H54 (cell line): Measurements from ENCODE around the gene APBB2.
"Not testable (repeated sequence)": the region's sequence is repeated elsewhere in the genome, so short reads cannot be mapped to it uniquely, and the experiment has no call there.

Experiments used
- DNase-seq: peaks from one replicate; pipeline ENCODE4 v3.0.0; 2011; ENCODE audit warnings: low spot score, mixed read lengths; ENCODE audit not compliant: insufficient read length
- FAIRE-seq: peaks from 3 replicates; lab custom pipeline; 2011; peaks lifted over from hg19 to GRCh38; lab: Jason Lieb, UNC
- POLR2A ChIP-seq: IDR thresholded peaks from 2 replicates; pipeline ENCODE4 v1.6.1; 2011; ENCODE audit warnings: low read depth, mild to moderate bottlenecking, low read length

Gene APBB2

DNA sequence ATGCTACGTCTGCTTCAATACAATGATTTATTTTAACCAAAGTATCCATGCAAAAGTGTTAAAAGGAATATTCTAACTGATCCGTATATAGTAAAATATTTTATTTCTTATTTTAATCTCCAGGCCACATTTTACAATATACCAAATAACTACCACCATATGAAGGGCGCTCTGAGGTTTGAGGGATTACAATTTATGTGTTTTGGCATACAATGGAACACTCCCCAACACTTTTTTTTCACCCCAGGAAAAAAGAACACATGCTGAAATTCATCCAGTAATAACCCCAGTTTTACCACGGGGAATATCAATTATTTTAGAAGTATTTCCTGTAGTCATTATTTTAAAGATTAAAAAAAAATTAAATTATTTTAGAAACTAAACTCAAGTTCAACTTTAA is 65.4 kb downstream of the APBB2 start:
- DNase-seq (no peak), FAIRE-seq (no peak)
- no peak for TF ChIP-seq POLR2A

DNA sequence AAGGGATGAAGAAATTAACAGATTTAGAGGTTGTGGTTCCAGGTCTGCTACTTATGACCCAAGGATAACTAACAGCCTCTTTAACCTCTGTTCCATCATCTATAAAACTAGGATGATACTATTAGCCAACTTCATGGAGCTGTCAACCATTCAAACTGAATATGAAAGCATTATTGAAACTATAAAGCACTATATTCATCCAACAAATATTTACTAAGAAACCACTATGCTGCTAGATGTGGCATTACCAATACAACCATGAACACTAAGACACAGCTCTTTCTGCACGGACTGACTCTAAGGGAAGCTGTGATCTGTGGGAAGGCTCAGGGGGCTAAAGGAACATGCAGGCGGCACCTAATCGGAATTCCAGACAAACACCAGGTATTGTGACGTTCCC is 66.0 kb downstream of the APBB2 start:
- no peak for TF ChIP-seq POLR2A
- DNase-seq (no peak), FAIRE-seq (no peak)

- not testable (repeated sequence) for FAIRE-seq, DNase-seq
Measured at GRCh38 chr4:41147570-41147969, 66.8 kb downstream of the APBB2 start.

GRCh38 chr4:41146716-41147506 is 67.4 kb downstream of the APBB2 start:
- no peak for TF ChIP-seq POLR2A
- DNase-seq (no peak), FAIRE-seq (no peak)

DNA sequence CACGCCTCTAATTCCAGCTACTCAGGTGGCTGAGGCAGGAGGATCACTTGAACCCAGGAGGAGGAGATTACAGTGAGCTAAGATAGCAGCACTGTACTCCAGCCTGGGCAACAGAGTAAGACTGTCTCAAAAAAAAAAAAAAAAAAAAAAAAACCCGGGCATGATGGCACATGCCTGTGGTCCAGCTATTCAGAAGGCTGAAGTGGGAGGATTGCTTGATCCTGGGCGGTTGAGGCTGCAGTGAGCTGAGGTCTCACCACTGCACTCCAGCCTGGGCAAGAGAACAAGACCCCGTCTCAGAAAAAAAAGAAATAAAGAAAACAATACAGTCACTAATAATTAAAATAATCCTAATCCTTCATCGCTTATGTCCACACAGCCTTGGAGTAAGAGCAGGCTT is 68.1 kb downstream of the APBB2 start:
- FAIRE-seq: no peak
- no peak for DNase-seq
- TF ChIP-seq POLR2A: no peak

DNA sequence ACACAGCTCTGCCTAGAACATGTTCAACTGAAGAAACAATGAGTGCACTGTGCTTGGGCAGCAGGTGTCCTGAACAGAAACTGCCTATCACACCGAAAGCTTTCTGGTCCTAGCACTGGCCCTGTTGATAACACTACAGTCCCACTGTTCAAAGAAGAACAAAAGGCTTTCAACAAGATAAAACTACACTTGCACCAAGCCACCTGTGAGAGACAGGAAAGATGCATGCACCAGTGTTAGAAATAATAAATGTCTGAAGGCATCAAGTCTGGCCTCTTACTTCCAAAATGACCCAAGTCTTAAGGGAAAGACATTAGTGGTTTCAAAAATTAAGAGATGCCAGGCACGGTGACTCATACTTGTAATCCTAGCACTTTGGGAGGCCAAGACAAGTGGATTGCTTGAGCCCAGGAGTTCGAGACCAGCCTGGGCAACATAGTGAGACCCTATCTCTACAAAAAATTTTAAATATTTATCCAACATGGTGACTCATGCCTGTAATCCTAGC is 68.7 kb downstream of the APBB2 start:
- FAIRE-seq (no peak), DNase-seq (no peak)
- TF ChIP-seq POLR2A: no peak

DNA sequence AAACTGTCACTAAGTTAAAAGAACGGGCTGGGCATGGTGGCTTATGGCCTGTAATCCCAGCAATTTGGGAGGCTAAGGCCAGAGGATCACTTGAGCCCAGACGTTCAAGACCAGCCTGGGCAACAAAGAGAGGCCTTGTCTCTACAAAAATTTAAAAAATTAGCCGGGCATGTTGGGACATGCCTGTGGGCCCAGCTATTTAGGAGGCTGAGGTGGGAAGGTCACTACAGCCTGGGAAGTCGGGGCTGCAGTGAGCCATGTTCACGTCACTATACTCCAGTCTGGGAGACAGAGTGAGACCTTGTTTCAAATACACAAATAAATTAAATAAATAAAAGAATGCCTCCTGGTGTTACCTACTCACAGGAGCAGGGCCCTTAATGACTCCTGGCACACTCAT is 69.5 kb downstream of the APBB2 start:
- TF ChIP-seq POLR2A: no peak
- DNase-seq (no peak), FAIRE-seq (no peak)

- no peak for DNase-seq
- no peak for FAIRE-seq
- no peak for TF ChIP-seq POLR2A
Measured at GRCh38 chr4:41144040-41144379, 70.3 kb downstream of the APBB2 start.

GRCh38 chr4:41143311-41144039 is 70.9 kb downstream of the APBB2 start:
- peak; percentile 24 for DNase-seq
- FAIRE-seq: no peak
- TF ChIP-seq POLR2A: no peak

DNA sequence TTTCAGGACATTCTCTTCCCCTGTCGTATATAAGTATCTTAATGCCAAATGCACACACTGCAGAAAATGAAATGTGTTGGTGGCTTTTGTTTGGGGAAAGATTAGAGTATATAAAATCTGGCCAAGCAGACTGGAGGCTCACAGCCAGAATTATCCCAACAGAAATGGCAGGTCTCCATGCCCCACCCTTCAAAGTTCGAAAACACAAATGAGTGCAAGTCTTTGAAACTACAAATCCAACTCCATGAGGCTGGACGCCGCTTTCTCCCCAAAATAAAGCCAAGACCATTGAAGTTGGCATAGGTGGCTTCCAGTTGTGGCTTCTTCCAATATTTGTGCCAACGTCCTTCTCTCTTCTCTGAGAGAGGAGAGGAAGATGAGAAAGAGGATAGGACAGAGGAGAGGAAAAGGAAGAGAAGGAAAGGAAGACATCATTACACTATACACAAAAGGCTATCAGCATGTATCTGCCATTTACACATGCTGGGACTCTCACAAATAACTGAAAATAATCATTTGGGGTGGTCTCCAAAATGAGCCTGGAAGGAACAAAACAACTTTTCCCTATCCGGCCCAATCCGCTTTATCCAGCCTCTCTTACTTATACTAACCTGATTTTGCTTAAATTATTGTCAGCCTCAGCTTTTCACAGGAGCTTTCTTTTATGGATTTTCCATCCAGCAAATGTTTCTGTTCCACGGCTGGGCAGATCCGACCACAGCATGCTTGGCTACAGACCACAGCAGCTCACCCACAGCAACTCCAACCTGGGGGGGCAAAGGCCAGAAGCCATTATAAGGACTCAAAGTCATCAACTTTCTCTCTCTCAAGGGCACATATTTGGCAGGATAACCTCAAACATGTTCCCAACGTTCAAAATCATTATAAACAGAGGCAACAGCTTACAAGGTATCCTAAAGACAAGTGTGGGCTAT is 71.7 kb downstream of the APBB2 start:
- TF ChIP-seq POLR2A: no peak
- DNase-seq (no peak), FAIRE-seq (no peak)

GRCh38 chr4:41141900-41142299 is 72.4 kb downstream of the APBB2 start:
- no peak for DNase-seq
- TF ChIP-seq POLR2A: no peak
- no peak for FAIRE-seq

DNA sequence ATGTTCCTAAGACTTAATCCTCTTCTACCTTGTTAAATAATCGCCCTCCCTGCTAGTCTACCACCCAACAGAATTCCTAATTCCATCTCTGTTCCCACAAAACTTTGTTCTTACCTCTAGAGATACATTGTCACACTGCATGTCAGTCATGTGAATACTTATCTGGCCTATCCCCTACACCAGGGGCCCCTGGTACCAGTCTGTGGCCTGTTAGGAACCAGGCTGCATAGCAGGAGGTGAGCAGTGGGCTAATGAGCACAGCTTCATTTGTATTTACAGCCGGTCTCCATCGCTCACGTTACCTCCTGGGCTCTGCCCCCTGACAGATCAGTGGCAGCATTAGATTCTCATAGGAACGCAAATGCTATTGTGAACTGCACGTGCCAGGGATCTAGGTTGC is 73.9 kb downstream of the APBB2 start:
- no peak for FAIRE-seq
- DNase-seq: no peak
- TF ChIP-seq POLR2A: no peak

DNA sequence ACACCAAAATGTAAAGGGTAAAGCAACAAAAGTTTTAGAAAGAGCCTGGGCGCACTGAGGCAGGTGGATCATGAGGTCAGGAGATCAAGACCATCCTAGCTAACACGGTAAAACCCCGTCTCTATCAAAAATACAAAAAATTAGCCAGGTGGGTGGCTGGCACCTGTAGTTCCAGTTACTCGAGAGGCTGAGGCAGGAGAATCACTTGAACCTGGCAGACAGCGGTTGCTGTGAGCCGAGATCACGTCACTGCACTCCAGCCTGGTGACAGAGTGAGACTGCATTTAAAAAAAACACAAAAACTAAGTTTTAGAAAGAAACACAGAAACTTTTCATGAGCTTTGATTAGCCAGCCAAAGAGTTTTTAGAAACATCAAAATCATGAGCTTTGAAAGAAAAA is 76.5 kb downstream of the APBB2 start:
- no peak for TF ChIP-seq POLR2A
- FAIRE-seq (no peak), DNase-seq (no peak)

- FAIRE-seq: no peak
- no peak for TF ChIP-seq POLR2A
Measured at GRCh38 chr4:41136456-41136855, 77.9 kb downstream of the APBB2 start.

More at GRCh38 chr4:41136456-41136855, 77.9 kb downstream of the APBB2 start:
- DNase-seq: no peak
